OCI-M2 (cell line): ENCODE results near the gene DENND5B.
"Not testable (repeated sequence)": the region's sequence is repeated elsewhere in the genome, so short reads cannot be mapped to it uniquely, and the experiment has no call there.

ENCODE experiments used
- DNase-seq: peaks from one replicate; lab custom pipeline; 2025; ENCODE audit not compliant: unreplicated experiment; lab: John Stamatoyannopoulos, UW

The DENND5B gene

DNA sequence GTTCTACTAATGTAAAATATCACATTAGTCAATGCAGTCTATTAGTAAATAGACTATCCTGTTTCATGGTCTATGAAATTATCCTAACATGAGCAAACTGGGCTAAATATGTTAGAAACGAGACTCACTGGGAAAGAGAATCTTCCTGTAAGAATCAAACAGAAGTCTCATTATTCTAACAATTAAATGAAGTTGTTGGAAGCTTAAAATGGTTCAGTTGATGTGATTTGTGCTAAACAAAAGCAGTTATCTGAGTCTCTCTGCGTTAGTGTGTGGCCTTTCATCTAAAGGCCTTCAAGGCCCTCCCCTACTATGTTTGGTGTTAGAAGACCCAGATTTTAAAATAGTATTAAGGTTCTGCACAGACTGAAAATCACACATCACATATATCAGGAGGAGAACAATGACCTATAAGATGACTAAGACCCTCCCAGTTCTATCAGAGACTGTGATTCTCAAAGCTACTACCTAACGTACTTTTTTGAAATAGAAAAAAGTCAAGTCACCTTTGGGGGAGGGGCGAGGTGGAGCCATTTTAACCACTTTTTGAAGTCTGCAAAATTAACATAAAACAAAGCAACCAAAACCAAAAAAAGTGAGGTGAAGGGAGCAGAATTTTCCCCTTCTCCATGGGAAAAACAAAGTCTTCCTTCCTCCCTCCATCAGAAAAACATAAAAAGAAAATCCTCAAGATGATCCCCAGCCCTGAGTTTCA, 82.3 kb downstream of the DENND5B start:
- DNase-seq = no peak

DNA sequence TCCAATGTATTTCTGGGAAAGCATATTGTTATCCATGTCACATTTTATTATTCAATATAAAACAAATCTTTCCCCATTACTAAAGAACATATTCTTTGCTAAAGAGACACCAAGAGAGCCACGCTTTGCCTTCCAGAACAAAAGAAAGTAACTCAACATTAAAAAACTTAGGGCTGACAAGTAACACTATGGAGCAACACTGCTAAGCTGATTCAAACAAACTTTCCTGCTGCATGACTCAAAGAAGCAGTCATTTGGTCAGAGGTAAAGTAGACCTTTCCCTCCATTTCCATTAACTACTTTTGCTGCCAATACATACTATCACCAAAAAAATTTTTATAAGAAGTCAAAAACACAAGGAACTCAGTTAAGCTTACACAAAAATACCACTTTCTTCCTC, 83.0 kb downstream of the DENND5B start:
- DNase-seq = no peak

DNA sequence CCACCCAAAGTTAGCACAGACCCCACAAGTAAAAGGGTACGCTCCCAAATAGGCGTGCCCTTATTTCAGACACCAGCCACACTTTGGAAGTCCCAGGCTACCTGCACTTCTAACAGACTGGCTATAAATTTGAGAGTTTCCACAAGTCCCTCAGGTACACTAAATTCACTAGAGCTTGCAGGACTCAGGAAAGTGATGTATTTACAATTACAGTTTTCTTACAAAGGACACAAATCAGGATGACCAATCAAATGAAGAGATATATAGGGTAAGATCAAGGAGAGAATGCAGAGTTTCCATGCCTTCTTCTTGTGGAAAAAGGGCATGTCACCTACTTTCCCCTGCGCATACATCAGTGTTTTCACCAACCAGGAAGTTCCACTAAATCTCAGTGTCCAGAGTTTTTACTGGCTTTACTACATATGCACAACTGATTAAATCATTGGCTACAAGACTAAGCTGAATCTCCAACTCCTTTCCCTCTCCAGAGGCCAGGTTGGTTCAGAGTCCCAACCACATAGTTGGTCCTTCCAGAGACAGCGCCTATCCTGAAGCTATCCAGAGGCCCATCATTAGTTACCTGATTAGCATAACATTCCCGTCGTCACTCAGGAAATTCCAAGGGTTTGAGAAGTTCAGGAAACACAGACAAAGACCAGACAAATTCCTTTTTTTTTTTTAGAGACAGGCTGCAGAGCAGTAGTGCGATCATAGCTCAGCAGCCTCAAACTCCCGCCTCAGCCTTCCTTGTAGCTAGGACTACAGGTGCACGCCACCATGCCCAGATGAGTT, 84.2 kb downstream of the DENND5B start:
- DNase-seq = no peak

DNA sequence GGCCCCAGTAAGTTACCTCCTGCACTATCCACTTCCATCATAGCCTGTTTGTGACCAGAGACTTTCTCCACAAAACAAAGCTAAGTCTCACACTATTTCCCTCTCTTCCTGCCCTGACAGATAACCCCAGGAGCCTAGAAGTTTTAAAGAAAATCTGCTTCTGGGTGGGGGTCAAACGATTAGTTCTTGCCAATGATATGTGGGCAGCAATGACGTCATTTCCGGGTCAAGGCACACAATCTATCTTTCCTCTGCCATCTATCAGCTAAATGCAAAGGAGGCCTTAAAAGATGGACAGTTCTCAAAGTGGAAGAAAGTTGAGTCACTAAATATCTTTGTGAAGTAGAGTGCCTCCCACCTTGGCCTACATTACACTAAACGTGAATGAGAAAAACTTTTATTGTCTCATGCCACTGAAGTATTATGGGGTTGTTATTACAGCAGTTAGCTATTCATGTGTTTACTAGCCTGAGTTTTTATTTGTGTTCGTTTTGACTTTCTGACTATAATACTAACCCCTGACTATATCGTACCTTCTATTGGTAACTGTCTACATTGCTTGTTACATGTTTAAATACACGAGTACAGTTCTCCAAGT, 86.2 kb downstream of the DENND5B start:
- no peak for DNase-seq

DNA sequence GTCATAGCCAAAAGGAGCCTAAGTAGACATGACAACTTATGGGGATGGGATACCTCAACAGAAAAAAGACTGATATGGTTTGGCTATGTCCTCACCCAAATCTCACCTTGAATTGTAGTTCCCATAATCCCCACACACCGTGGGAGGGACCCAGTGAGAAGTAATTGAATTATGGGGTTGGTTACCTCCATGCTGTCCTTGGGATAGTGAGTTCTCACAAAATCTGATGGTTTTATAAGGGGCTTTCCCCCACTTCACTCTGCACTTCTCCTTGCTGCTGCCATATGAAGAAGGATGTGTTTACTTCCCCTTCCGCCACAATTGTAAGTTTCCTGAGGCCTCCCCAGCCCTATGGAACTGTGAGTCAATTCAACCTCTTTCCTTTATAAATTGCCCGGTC, 89.9 kb downstream of the DENND5B start:
- DNase-seq = not testable (repeated sequence)

DNA sequence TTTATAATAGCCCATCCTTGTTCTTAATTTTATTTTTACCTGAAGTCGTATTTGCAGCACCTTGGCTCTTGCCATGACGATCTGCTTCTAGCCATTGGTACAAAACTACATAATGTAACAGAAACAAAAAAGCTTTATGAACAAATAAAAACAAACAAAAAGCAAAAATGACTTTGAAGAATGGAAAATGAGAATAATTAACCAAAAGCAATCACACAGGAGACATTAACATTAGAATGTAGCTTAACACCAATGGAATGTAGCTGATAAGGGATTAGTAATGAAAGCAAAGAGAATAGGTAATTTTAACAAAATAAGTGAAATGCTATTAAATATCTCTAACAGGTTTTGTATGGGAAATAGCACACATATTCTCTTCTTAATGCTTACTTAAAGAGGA, 91.4 kb downstream of the DENND5B start:
- DNase-seq = no peak

DNA sequence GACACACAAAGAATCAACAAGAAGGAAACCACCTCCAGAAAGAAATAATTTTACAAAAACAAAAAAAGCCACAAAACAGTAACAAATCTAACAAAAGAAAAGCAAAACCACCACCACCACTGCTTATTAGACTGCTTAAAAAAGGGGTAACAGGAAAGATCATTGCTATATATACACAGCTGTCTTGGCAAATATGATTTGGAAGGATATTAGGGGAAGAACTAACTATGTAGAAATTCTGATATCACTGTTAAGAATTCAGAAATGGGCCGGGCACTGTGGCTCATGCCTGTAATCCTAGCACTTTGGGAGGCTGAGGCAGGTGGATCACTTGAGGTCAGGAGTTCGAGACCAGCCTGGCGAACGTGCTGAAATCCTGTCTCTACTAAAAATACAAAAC, 92.5 kb downstream of the DENND5B start:
- no peak for DNase-seq

DNA sequence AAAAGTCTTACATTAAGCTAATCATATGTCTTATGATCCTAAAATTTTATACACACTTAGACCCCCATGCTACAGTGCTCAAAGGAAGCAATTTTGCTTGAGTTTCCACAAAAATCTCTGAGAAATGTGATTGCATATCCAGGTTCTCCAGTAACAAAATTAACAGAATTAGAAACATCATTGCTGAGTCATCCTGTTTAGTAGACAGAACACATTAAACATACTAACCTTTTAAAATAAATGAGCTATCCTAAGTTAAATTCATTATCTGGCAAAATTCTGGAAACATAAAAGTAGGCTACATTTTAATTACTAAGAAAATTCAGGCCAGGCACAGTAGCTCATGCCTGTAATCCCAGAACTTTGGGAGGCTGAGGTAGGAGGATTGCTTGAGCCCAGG, 94.7 kb downstream of the DENND5B start:
- DNase-seq = no peak

DNA sequence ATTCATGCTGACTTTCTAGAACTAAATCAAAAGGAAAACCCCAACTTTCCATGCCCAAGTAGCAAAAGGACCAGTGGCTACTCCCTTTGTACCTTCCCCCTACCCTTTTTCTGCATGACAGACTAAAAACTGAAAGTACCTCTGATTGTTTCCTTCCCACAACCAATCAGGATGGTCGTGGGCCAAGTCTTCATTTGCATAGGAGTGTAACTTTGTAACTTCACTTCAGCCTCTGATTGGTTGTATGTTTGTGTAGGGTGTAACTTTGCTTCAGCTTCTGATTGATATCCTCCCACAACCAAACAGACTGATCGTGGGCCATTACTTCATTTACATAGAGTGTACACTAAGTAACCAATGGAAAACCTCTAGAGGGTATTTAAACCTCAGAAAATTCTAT, 96.5 kb downstream of the DENND5B start:
- no peak for DNase-seq

DNA sequence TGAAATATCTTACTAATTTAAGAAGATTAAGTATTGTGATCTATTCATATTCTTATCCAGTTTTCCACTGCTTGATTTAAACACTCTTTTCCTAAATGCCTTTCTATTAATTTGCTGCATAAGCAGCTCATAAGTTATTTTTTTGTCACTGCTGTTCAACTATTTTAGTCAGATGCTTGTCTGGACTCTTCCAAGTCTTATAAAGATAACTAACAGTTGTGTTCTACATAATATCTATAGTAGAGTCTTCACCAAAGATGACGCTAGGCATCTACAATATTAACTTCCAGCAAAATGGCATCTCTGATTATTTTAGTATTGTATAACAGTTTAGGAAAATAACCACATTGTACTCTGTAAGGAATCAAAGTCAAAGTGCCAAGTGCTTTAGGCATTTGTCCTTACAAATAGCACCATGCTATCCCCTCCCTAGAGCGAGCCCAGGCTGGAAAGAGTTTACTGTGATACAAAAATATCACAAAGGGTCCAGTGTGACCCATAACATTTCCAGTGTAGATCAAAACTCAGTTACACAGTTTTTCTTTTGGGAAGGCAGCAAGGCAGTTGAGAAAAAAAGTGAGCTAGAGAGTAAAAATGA, 98.2 kb downstream of the DENND5B start:
- DNase-seq = no peak

DNA sequence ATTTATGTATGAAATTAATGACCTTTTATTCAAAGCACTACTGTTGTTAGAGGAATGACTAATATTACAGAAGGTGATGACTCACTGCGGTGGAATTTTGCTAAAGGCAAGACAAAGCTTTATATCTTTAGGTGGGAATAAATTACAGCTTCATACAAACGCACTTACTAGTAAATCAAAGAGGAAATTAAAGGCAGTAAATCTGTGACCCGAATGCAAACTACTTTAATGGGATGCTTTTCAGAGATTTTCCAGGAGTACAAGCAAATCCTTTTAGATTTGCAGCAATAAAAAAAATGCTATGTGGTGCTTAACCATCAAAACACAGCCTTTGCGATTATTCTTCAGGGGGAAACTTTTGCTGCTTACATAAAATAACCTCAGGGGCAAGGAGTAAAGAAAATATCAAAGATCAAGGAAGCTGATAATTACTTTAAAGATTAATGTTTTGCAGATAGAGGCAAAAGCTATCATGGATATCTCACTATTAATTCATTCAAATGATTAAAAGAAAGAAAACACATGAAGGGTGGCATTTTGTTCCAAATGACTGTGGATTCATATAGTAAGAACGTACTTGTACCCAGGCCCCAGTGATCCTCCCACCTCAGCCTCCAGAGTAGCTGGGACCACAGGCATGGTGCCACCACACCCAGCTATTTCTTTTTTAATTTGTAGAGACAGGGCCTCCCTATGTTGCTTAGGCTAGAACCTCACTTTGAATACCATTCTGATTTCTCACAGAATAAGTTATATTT, 98.9 kb downstream of the DENND5B start:
- no peak for DNase-seq

DNA sequence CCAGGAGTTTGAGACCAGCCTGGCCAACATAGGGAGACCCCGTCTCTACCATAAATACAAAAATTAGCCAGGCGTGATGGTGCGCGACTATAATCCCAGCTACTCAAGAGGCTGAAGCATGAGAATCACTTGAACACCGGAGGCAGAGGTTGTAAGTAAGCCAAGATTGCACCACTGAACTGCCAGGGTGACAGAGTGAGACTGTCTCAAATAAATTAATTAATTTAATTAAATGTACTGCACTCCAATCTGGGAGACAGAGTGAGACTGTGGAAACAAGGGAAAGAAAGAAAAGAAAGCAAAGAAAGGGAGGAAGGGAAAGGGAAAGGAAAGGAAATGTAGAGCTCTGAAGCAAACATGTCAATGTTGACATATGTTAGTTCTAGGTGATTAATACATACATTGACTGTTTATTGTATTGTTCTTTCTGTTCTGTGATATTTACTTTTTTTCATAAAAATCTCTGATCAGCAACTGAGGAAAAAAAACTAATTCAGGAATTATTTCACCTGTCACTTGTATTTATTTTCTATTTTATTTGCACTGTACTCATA, 99.6 kb downstream of the DENND5B start:
- DNase-seq = no peak

DNA sequence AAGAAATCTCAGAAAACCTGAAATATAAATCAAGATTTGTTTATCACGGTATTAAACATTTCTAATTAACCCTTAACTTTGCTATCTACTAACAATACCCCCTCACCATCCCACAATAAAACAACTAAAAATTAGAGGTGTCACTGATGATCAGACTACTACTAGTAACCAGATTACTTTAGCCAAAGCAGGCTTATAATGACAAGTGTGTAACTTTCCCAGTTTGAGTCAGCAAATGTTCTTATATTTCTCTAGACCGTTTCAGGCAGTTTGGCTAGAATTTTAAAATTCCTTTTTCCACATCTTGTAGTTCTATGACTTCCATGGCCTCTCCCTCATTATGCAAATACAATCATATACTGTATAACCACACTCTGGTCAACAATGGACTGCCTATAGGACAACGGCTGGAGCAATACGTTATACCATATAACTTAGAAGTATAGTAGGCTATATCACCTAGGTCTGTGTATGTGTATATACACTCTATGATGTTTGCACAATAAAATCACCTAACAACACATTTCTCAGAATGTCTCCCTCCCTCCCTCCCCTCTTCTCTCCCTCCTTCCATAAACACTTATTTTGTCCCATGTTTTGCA, 102.1 kb downstream of the DENND5B start:
- DNase-seq = no peak

DNA sequence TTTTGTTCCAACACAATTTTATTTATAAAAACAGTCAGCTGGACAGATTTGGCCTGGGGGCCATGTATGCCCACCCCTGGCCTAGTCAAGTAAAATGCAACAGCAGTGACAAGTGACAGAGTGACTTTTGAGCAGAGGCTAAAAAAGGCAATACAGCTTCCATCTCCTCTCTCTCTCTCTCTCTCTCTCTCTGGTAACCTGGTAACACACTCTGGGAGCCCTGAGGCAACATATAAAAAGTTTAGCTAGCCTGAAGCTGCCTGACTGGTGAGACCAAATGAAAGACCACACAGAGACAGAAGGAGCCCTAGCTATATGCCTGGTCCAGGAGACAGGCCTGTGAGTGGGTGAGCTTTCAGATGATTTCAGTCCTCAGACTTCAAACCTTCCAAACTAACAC, 105.4 kb downstream of the DENND5B start:
- no peak for DNase-seq

DNA sequence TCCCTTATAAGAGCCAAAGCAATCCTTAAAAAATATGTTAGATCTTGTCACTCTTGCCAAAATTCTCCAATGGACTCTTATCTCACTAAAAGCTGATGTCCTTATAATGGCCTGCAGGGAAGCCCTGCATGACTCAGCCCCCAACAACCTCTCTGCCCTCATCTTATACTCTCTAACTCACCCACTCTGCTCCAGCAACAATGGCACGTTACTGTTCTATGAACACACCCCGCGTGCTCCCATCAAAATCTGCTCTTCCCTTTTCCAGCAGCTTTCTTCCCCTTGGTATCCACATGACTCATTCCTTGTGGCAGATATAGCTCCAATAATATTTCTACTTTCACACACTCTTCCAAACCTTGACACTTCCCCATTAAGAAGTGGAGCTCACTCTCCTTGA, 108.1 kb downstream of the DENND5B start:
- no peak for DNase-seq

DNA sequence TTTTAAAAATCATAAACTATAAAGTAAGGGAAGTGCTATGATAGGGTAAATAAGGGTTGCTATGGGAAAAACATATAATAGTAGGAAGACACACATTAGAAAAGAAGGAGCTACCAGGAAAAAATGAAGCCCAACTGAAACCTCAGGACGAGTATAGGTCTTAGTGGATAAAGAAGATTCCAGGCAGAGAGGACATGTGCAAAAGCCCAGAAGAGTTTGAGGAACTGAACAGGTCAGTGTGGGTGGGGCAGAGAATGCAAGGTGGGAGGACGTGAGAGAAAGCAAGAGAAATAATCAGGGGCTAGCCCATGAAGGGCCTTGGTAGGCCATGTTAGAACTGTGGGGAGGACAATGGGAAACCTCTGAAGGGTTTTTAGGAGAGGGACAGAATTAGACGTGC, 109.5 kb downstream of the DENND5B start:
- no peak for DNase-seq

DNA sequence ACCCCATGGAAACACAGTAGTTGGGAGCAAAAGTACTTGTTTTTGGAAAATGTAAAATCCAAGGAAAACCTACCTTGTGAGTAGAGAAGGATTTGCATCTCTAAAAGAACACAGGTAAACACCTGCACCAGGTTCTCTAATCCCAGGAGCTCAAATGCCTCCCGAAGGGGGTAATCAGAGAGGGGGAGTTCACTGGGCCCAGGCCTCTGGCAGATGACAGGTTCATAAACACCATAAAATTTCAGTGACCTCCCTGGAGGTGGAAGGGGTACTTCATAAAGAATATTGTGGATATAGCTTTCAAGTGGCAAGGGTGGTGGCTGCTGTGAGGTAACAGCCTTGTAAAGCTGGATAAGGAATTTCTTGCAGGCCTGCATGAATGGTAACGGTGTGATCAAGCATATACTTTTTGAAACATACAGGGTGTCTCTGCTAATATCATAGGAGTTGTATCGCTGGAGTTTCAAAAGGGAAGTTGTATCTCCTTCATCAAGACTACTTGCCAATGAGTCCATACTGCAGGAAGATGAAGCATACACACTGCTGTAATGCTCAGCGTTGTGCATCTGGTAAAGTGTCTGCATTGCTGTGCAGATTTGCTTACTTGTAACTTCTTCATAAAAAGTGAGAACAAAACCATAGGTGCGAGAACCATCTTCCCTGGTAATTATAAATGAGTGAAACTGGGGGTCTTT, 111.3 kb downstream of the DENND5B start:
- no peak for DNase-seq

DNA sequence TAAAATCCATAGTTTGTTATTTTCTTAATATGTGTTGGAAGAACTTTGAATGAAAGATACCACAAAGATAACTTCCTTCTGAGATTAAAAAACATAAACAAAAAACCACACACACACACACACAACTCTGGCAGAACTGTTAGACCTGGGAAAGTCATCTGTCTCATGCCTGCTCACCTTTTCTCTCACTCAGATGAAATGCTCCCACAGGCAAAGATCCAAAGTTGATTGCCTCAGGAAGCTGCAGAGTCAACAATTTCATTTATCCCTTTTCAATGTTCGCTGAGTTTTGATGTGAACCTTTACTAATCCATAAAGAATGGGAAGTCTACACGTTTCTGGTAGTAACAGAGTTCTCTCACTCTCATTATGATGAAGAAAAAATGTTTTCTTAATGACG, 112.0 kb downstream of the DENND5B start:
- no peak for DNase-seq

DNA sequence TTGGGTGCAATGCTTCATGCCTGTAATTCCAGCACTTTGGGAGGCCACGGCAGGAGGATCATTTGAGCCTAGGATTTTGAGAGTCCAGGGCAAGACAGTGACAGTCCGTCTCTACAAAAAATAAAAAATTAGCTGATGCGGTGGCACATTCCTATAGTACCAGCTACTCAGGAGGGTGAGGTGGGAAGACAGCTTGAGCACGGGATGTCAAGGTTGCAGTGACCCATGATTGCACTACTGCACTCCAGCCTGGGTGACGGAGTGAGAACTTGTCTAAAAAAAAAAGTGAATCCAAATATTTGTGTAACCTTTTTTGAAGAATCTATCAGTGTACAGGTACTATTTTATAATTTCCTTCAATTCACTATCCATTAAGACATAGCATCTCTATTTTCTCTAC, 112.5 kb downstream of the DENND5B start:
- no peak for DNase-seq

DNA sequence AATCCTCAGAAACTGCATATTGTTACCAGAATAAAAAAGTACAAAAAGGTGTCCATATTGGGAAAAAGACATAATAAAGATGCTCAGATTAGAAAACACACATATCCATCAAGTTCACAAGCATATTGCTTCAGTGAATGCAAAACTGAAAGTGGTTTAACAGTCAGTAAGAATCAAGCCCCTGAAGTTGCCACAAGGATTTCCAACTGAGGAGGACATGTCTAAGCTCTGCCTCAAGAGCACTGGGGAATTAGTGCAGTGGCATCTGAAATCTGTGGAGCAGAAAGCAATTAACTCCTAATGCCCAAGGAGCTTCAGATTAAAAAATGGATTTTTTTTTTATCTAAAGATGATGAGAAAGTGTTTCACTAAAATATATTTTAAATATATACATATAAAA, 113.2 kb downstream of the DENND5B start:
- DNase-seq = no peak
